IPS DF 19.7 (cell line): ENCODE measurements around the gene AKAP13.

ENCODE experiments used
- DNase-seq: peaks from one replicate; pipeline ENCODE4 v3.0.0-alpha.2; 2013; ENCODE audit warnings: low read depth, low spot score

Gene AKAP13

DNA sequence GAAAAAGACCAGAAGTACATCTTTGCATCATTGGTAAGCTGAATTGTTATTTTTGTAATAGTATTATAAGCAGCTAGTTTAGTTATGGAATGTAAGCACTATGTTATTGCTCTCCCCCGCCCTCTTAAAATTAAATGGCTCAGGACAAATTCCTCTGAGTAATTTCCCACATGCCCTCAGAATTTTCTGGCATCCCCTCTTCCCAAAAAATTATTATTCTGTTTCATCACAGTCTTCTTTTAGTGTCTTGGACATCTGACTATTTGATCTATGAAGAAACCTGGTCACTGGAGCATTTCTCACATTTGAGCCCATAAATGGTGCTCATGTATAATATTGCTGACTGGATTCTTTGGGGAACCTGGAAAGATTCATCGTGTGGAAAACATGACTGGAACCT is 346.1 kb downstream of the AKAP13 start:
- DNase-seq, result no peak

DNA sequence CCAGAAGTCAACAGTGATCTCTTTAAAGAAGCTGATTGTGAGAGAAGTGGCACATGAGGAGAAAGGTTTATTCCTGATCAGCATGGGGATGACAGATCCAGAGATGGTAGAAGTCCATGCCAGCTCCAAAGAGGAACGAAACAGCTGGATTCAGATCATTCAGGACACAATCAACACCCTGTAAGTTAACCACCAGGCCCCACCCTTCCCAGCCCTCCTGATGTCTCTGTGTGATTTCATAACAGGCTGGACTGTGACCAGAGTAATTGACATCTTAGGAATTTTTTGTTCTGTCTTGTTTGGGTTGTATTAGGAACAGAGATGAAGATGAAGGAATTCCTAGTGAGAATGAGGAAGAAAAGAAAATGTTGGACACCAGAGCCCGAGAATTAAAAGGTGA is 346.7 kb downstream of the AKAP13 start:
- no peak for DNase-seq

DNA sequence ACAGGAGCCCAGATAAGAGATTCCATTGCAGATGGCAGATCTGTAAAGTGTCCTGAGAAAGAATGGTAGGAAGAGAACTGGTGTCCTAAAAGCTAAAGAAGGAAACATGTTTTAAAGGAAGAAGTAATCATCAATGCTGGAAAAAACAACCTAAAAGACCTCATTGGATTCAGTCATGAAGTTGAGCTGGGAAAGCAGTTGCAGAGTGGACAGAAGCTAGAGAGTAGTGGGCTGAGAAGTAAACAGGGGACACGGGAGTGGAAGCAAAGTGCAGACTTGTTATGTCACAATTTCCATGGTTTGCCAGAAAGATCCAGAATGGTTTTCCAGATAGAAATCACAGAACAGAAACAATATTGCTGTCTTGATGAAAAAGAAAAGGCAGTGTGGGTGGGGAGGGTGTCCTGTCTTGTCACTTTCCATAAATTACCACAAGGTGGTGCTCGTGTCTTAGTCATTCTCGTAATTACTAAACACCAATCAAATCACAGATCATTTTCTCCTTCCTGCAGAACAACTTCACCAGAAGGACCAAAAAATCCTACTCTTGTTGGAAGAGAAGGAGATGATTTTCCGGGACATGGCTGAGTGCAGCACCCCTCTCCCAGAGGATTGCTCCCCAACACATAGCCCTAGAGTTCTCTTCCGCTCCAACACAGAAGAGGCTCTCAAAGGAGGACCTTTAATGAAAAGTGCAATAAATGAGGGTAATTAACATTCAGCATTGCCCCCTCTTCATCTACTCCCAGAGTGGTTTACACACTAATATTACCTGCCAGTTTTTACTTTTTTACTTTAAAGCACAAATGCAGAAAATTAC is 349.8 kb downstream of the AKAP13 start:
- DNase-seq, result no peak

- DNase-seq, result no peak
Observed at GRCh38 chr15:85733416-85733815, 353.0 kb downstream of the AKAP13 start.

DNA sequence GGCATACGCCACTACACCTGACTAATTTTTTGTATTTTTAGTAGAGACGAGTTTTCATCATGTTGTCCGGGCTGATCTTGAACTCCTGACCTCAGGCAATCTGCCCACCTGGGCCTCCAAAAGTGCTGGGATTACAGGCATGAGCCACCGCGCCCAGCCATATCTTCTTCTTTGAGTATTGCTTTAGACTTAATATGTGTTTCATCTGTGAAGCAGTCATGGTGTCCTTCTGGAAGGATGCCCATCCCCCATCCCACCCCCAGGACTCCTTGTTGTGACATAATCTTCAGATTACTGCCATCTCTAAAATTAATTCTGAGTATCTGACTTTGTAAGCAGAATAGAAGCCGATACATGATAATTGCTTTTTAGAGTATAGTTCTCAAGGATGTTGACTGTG is 356.7 kb downstream of the AKAP13 start:
- DNase-seq, result no peak

DNA sequence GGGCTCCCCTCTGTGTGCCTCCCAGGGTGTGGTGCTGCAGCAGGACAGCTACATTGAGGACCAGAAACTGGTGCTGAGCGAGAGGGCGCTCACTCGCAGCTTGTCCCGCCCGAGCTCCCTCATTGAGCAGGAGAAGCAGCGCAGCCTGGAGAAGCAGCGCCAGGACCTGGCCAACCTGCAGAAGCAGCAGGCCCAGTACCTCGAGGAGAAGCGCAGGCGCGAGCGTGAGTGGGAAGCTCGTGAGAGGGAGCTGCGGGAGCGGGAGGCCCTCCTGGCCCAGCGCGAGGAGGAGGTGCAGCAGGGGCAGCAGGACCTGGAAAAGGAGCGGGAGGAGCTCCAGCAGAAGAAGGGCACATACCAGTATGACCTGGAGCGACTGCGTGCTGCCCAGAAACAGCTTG is 360.6 kb downstream of the AKAP13 start:
- DNase-seq, result no peak

DNA sequence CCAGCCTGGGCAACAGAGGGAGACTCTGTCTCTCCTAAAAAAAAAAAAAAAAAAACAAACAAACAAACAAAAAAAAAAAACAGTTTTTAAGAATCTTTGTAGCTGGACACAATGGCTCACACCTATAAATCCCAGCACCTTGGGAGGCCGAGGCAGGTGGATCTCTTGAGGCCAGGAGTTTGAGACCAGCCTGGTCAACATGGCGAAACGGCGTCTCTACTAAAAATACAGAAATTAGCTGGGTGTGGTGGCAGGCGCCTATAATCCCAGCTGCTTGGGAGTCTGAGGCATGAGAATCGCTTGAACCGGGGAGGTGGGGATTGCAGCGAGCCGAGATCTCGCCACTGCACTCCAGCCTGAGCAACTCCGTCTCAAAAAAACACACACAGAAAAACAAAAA is 361.3 kb downstream of the AKAP13 start:
- DNase-seq, result no peak

GRCh38 chr15:85742186-85742821 is 361.9 kb downstream of the AKAP13 start:
- no peak for DNase-seq

- DNase-seq, result no peak
Observed at GRCh38 chr15:85743392-85744055, 363.1 kb downstream of the AKAP13 start.

DNA sequence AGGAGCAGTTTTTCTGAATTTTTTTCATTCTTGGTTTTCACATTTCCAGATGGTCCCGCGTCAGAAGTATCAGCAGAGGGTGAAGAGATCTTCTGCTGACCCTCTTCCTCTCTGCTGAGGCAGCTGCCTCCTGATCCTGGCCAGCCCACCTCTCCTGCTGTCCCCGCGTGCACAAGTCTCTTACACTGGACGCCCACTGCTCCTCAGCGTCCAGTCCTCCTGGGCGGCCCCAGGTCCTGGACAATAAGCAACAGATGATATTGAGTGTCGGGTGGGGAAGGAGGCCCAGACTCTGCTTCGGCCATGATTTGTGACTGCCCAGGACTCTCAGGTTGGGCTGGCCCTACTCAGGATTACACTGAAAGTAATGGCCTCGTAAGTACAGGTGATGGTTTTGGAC is 364.2 kb downstream of the AKAP13 start:
- no peak for DNase-seq

DNA sequence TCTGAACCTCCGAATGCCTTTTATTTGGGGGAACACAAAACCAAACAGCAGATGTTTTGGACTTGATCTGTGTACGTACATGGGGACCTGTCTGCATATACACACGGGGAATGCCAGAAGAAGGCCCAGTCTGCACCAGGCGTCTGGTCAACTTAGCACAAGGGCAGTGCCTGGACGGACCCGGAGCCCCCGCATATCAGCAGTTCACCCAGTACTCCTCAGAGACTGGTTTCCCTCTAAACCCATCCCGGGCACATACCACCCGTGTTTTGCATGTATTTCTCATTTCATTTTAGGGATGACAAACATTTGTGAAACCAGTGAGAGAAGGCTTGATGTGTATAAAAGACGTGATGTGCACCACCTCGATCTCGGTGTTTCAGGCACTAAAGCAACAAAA is 364.6 kb downstream of the AKAP13 start:
- DNase-seq, result no peak

GRCh38 chr15:85745525-85746150 is 365.2 kb downstream of the AKAP13 start:
- DNase-seq, result no peak

DNA sequence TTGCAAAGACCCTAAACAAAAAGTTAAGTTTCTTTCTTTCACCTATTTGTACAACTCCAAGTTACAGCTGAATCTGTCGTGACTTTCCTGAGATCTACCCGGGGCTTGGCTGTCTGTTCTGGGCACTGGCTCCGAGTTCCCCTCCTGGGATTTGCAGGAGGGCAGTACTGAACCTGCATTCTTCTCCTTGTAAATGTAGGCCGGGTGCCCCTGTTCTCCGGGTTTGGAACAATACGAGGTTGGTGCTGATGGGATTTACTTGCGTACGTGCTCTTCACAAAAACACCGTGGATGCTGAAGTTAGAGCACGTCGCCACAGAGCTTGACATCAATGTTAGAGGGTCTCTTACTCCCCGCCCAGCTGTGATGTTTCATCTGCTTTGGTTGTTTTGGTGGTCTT is 366.2 kb downstream of the AKAP13 start:
- no peak for DNase-seq

GRCh38 chr15:85748176-85748575 is 367.8 kb downstream of the AKAP13 start:
- DNase-seq, result no peak

DNA sequence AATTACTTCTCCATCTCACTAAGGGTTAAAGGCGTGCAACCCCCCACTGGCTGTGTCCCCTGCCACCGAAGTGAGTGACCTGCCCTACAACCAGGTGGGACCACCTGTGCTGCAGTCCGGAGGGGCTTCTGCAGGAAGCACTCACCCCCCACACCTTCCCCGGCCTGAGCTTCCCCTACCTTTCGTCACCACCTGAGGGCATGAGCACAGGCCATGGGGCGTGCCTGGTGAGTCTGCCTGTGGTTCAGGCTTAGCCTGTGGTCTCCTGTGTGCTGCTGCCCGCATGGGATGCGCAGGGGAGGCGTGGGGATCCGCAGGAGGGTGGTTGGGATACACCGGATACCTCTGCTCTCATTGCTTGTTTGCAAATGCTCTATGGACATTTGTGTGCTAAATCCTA is 368.3 kb downstream of the AKAP13 start:
- DNase-seq, result no peak

GRCh38 chr15:85749261-85750151 is 369.1 kb downstream of the AKAP13 start:
- DNase-seq, result no peak

- no peak for DNase-seq
Observed at GRCh38 chr15:85750319-85751290, 370.2 kb downstream of the AKAP13 start.

GRCh38 chr15:85751291-85752123 is 371.1 kb downstream of the AKAP13 start:
- DNase-seq, result no peak

- DNase-seq, result no peak
Observed at GRCh38 chr15:85752124-85752475, 371.7 kb downstream of the AKAP13 start.
